Neural cell (in vitro differentiated cells): Measurements from ENCODE around the gene PRSS21.

Experiments used
- EP300 ChIP-seq: fragments of 450-650 bp; conservative IDR thresholded peaks from 2 replicates; pipeline ENCODE4 v1.6.1; 2014; ENCODE audit warnings: antibody characterized with exemption, mild to moderate bottlenecking, moderate library complexity; ENCODE audit not compliant: poor library complexity, severe bottlenecking
- EZH2 ChIP-seq: fragments of 200-600, 300-800 bp; shearing (Covaris generic), sonication (generic); IDR thresholded peaks from 2 replicates; pipeline ENCODE4 v1.6.1; 2014; ENCODE audit warnings: antibody characterized with exemption, low read length, borderline replicate concordance, mild to moderate bottlenecking; ENCODE audit not compliant: insufficient read depth, poor library complexity, severe bottlenecking
- MXI1 ChIP-seq: fragments of 450-650 bp; conservative IDR thresholded peaks from 2 replicates; pipeline ENCODE4 v1.6.1; 2014; ENCODE audit warnings: antibody characterized with exemption, mild to moderate bottlenecking; ENCODE audit not compliant: poor library complexity, severe bottlenecking
- POLR2AphosphoS5 ChIP-seq: IDR thresholded peaks from 2 replicates; pipeline ENCODE4 v1.6.1; 2012
- RAD21 ChIP-seq: fragments of 450-650 bp; conservative IDR thresholded peaks from 2 replicates; pipeline ENCODE4 v1.6.1; 2014; ENCODE audit warnings: antibody characterized with exemption, mild to moderate bottlenecking, moderate library complexity
- SMC3 ChIP-seq: fragments of 450-650 bp; conservative IDR thresholded peaks from 2 replicates; pipeline ENCODE4 v1.6.1; 2014; ENCODE audit warnings: antibody characterized with exemption, mild to moderate bottlenecking, moderate library complexity; ENCODE audit not compliant: poor library complexity
- TAF1 ChIP-seq: IDR thresholded peaks from 2 replicates; pipeline ENCODE4 v1.6.1; 2012; ENCODE audit warnings: low read depth
- TF ChIP-seq, protein P1 (sequence below): fragments of 450-650 bp; IDR thresholded peaks from 2 replicates; pipeline ENCODE4 v1.5.1; 2014; ENCODE audit warnings: antibody characterized with exemption, mild to moderate bottlenecking, moderate library complexity; ENCODE audit not compliant: poor library complexity, severe bottlenecking
- TF ChIP-seq, protein P2 (sequence below): IDR thresholded peaks from 2 replicates; pipeline ENCODE4 v1.6.1; 2012; ENCODE audit warnings: borderline replicate concordance

DNA sequence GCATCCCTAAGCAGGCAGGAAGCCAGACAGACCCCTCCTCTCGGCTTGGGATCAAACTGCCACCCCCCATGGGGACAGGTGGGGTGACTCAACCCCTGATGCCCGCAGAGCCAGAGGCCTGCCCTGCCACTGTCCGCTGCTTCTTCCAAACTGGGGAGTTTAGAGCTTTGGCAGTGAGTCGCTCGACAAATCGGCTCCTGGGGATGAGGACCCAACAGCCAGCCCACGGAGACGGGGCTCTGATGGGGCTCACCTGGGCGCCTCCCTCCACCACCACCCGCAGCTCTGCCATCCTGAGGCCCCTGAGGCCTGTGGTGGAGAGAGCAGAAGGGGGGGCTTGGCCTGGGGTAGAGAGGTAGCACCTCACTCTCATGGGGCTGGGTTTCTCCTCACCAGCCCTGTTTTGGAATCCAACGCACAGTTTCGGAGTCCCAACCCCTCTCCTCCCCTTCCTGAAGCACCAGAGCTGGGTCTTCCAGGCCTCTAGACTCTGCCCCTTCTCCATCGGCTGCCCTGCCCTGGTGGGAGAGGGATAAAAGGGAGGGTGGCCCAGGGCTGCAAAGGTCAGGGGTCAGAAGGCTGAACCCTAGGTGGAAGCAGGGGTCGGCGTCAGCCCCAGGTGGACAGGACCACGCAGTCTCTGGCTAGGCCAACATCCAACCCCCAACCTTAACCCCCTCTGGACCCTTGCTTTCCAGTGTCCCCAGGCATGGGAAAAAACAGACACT lies 35.1 kb downstream of the PRSS21 start:
- TF ChIP-seq, protein P1, sequence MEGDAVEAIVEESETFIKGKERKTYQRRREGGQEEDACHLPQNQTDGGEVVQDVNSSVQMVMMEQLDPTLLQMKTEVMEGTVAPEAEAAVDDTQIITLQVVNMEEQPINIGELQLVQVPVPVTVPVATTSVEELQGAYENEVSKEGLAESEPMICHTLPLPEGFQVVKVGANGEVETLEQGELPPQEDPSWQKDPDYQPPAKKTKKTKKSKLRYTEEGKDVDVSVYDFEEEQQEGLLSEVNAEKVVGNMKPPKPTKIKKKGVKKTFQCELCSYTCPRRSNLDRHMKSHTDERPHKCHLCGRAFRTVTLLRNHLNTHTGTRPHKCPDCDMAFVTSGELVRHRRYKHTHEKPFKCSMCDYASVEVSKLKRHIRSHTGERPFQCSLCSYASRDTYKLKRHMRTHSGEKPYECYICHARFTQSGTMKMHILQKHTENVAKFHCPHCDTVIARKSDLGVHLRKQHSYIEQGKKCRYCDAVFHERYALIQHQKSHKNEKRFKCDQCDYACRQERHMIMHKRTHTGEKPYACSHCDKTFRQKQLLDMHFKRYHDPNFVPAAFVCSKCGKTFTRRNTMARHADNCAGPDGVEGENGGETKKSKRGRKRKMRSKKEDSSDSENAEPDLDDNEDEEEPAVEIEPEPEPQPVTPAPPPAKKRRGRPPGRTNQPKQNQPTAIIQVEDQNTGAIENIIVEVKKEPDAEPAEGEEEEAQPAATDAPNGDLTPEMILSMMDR = no peak
- TF ChIP-seq POLR2AphosphoS5 = no peak
- TF ChIP-seq RAD21 = no peak
- no peak for TF ChIP-seq TAF1
- no peak for TF ChIP-seq EZH2
- TF ChIP-seq EP300 = no peak
- no peak for TF ChIP-seq SMC3
- TF ChIP-seq MXI1 = no peak
- TF ChIP-seq, protein P2, sequence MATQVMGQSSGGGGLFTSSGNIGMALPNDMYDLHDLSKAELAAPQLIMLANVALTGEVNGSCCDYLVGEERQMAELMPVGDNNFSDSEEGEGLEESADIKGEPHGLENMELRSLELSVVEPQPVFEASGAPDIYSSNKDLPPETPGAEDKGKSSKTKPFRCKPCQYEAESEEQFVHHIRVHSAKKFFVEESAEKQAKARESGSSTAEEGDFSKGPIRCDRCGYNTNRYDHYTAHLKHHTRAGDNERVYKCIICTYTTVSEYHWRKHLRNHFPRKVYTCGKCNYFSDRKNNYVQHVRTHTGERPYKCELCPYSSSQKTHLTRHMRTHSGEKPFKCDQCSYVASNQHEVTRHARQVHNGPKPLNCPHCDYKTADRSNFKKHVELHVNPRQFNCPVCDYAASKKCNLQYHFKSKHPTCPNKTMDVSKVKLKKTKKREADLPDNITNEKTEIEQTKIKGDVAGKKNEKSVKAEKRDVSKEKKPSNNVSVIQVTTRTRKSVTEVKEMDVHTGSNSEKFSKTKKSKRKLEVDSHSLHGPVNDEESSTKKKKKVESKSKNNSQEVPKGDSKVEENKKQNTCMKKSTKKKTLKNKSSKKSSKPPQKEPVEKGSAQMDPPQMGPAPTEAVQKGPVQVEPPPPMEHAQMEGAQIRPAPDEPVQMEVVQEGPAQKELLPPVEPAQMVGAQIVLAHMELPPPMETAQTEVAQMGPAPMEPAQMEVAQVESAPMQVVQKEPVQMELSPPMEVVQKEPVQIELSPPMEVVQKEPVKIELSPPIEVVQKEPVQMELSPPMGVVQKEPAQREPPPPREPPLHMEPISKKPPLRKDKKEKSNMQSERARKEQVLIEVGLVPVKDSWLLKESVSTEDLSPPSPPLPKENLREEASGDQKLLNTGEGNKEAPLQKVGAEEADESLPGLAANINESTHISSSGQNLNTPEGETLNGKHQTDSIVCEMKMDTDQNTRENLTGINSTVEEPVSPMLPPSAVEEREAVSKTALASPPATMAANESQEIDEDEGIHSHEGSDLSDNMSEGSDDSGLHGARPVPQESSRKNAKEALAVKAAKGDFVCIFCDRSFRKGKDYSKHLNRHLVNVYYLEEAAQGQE = no peak
